OCI-LY3 (cell line): ENCODE measurements around the gene PGA5.

Source experiments
- H2AFZ ChIP-seq: fragments of 200-600, 300-600 bp; shearing (Covaris generic); 2 replicates; pipeline ENCODE4 v1.6.0; 2014; ENCODE audit warnings: antibody characterized with exemption, low read depth, low read length
- H3K27ac ChIP-seq: fragments of 200-600, 300-600 bp; sonication (generic); 2 replicates; pipeline ENCODE4 v1.5.1; 2014; ENCODE audit warnings: mild to moderate bottlenecking, low read length, moderate library complexity, mixed read lengths
- H3K27me3 ChIP-seq: fragments of 200-600, 300-600 bp; sonication (generic); 2 replicates; pipeline ENCODE4 v1.6.1; 2014; ENCODE audit warnings: low read depth, low read length, mixed read lengths
- H3K36me3 ChIP-seq: fragments of 200-600, 300-600 bp; sonication (generic); replicated peaks from 2 replicates; pipeline ENCODE3; 2014; ENCODE audit warnings: low read depth, low read length, mixed read lengths
- H3K4me1 ChIP-seq: fragments of 300-600, 200-600 bp; sonication (generic); 2 replicates; pipeline ENCODE4 v1.6.1; 2014; ENCODE audit warnings: low read length, mixed read lengths
- H3K4me2 ChIP-seq: fragments of 200-600, 300-600 bp; sonication (generic); 2 replicates; pipeline ENCODE4 v1.6.1; 2014; ENCODE audit warnings: low read length, mixed read lengths
- H3K4me3 ChIP-seq: fragments of 300-600, 200-600 bp; sonication (generic); 2 replicates; pipeline ENCODE4 v1.5.1; 2014; ENCODE audit warnings: antibody characterized with exemption, mild to moderate bottlenecking, low read length, moderate library complexity
- H3K79me2 ChIP-seq: fragments of 300-600, 200-600 bp; shearing (Covaris generic); 2 replicates; pipeline ENCODE4 v1.6.1; 2014; ENCODE audit warnings: mild to moderate bottlenecking, low read length, mixed read lengths
- H3K9ac ChIP-seq: fragments of 300-600, 200-600 bp; shearing (Covaris generic); 2 replicates; pipeline ENCODE4 v1.6.0; 2014; ENCODE audit warnings: mild to moderate bottlenecking, low read length, moderate library complexity
- H3K9me3 ChIP-seq: fragments of 200-600, 300-600 bp; shearing (Covaris generic); 2 replicates; pipeline ENCODE4 v1.6.1; 2014; ENCODE audit warnings: low read length, mixed read lengths; ENCODE audit not compliant: insufficient read depth
- H4K20me1 ChIP-seq: fragments of 200-600, 300-600 bp; sonication (generic); 2 replicates; pipeline ENCODE4 v1.6.1; 2016; ENCODE audit warnings: low read length, mixed read lengths; ENCODE audit not compliant: insufficient read depth
- CTCF ChIP-seq: fragments of 200-600, 300-600 bp; sonication (generic); IDR thresholded peaks from 2 replicates; pipeline ENCODE4 v1.5.1; 2014; ENCODE audit warnings: antibody characterized with exemption, low read length, low read depth
- EZH2phosphoT487 ChIP-seq: fragments of 200-600 bp; shearing (Covaris generic); IDR thresholded peaks from 2 replicates; pipeline ENCODE4 v1.6.1; 2018; ENCODE audit warnings: antibody characterized with exemption, mixed run types, low read depth

Gene PGA5

GRCh38 chr11:61268588-61269250 is 27.7 kb downstream of the PGA5 start:
- H3K4me3 ChIP-seq: no peak overlapping the region
- H3K9me3 ChIP-seq: no peaks in the 10 kb centered on the region
- H2AFZ ChIP-seq: no peak overlapping the region
- no peak overlapping the region for H3K9ac ChIP-seq
- no peak overlapping the region for H3K27ac ChIP-seq
- no peaks in the 10 kb centered on the region for H3K79me2 ChIP-seq
- H3K4me2 ChIP-seq: no peak overlapping the region
- TF ChIP-seq CTCF (no peak), EZH2phosphoT487 (no peak)
- H3K27me3 ChIP-seq: no peaks in the 10 kb centered on the region
- no peaks in the 10 kb centered on the region for H4K20me1 ChIP-seq
- H3K36me3 ChIP-seq: peaks cover 7% of the 10 kb centered on the region
- H3K4me1 ChIP-seq: no peaks in the 10 kb centered on the region

- no peak overlapping the region for H3K4me2 ChIP-seq
- H3K9ac ChIP-seq: no peak overlapping the region
- no peaks in the 10 kb centered on the region for H3K9me3 ChIP-seq
- H3K36me3 ChIP-seq: peaks cover 10% of the 10 kb centered on the region
- no peak overlapping the region for H3K4me3 ChIP-seq
- no peaks in the 10 kb centered on the region for H3K27me3 ChIP-seq
- no peaks in the 10 kb centered on the region for H3K4me1 ChIP-seq
- H4K20me1 ChIP-seq: no peaks in the 10 kb centered on the region
- no peak overlapping the region for H3K27ac ChIP-seq
- TF ChIP-seq CTCF (no peak), EZH2phosphoT487 (no peak)
- H2AFZ ChIP-seq: no peak overlapping the region
- H3K79me2 ChIP-seq: no peaks in the 10 kb centered on the region
These were observed 29.5 kb downstream of the PGA5 start for GRCh38 chr11:61270354-61271076.

- H3K36me3 ChIP-seq: peaks cover 10% of the 10 kb centered on the region
- no peak overlapping the region for H3K27ac ChIP-seq
- no peak overlapping the region for H2AFZ ChIP-seq
- H4K20me1 ChIP-seq: no peaks in the 10 kb centered on the region
- H3K4me2 ChIP-seq: no peak overlapping the region
- H3K9me3 ChIP-seq: no peaks in the 10 kb centered on the region
- H3K79me2 ChIP-seq: no peaks in the 10 kb centered on the region
- H3K9ac ChIP-seq: no peak overlapping the region
- TF ChIP-seq CTCF (no peak), EZH2phosphoT487 (no peak)
- H3K4me1 ChIP-seq: no peaks in the 10 kb centered on the region
- H3K27me3 ChIP-seq: no peaks in the 10 kb centered on the region
- H3K4me3 ChIP-seq: no peak overlapping the region
These were observed 31.8 kb downstream of the PGA5 start for GRCh38 chr11:61272731-61273130.

GRCh38 chr11:61273178-61274078 is 32.5 kb downstream of the PGA5 start:
- H3K36me3 ChIP-seq: peaks cover 10% of the 10 kb centered on the region
- no peaks in the 10 kb centered on the region for H3K79me2 ChIP-seq
- no peak overlapping the region for H3K4me2 ChIP-seq
- no peak overlapping the region for H3K27ac ChIP-seq
- H3K4me3 ChIP-seq: no peak overlapping the region
- H3K27me3 ChIP-seq: no peaks in the 10 kb centered on the region
- H3K9me3 ChIP-seq: no peaks in the 10 kb centered on the region
- no peaks in the 10 kb centered on the region for H4K20me1 ChIP-seq
- no peak overlapping the region for H3K9ac ChIP-seq
- H3K4me1 ChIP-seq: no peaks in the 10 kb centered on the region
- no peak for TF ChIP-seq CTCF
- no peak for TF ChIP-seq EZH2phosphoT487
- H2AFZ ChIP-seq: no peak overlapping the region
